ENCODE data around the gene LAMA2.

DNA sequence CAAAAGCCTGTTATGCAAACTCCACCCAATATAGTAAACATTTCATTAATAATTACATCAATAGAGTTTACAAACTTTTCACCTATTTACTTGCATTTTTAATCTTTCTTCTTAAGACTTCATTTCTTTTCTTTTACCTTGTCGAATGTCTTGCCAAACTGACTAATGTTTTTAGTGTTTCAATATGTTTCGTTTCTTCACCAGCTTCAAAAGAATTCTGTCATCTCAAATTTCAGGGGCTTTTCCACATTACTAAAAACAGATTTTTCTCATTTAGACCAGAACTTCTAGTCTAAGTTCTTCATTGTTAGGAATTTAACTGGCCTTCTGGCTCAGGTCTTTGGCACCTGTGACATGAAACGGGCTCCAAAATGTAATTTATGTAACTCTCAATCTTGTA is 630.5 kb downstream of the LAMA2 start:
- TF ChIP-seq CTCF (IDR thresholded peaks at IDR 0.05; ENCODE audit: poor library complexity) (no peak), EZH2 (IDR thresholded peaks at IDR 0.05; ENCODE audit: borderline replicate concordance) (no peak), EZH2phosphoT487 (IDR thresholded peaks at IDR 0.05; ENCODE audit: low read depth, severe bottlenecking, unreplicated experiment) (no peak)
